HEK293T (cell line): ENCODE results near the gene SLC6A19.

Experiments used
- CTCF ChIA-PET: fragments of 350-600 bp; formaldehyde crosslinking; extraction: SDS; loops from one replicate; lab custom pipeline; 2021; ENCODE audit warnings: antibody characterized with exemption, inconsistent platforms; lab: Yijun Ruan, JAX
- POLR2A ChIA-PET: fragments of 350-600 bp; formaldehyde crosslinking; extraction: SDS; loops from one replicate; lab custom pipeline; 2020; ENCODE audit warnings: antibody characterized with exemption, inconsistent platforms; lab: Yijun Ruan, JAX
- DNase-seq: peaks from one replicate; pipeline ENCODE4 v3.0.0; 2012; ENCODE audit warnings: mixed read lengths; ENCODE audit errors: extremely low spot score
- ARNT ChIP-seq: fragments of 450-650 bp; IDR thresholded peaks from 2 replicates; pipeline ENCODE4 v1.6.1; 2017; ENCODE audit warnings: mild to moderate bottlenecking
- BHLHE40 ChIP-seq: fragments of 450-650 bp; IDR thresholded peaks from 2 replicates; pipeline ENCODE4 v1.6.1; 2016; ENCODE audit warnings: mild to moderate bottlenecking, moderate library complexity, borderline replicate concordance
- CTBP1 ChIP-seq: fragments of 450-650 bp; IDR thresholded peaks from 2 replicates; pipeline ENCODE4 v1.6.1; 2016; ENCODE audit warnings: borderline replicate concordance
- ELF4 ChIP-seq: fragments of 450-650 bp; IDR thresholded peaks from 2 replicates; pipeline ENCODE4 v1.6.1; 2017; ENCODE audit warnings: antibody characterized with exemption
- FOXA1 ChIP-seq: fragments of 450-650 bp; IDR thresholded peaks from 2 replicates; pipeline ENCODE4 v1.6.1; 2016; ENCODE audit warnings: mild to moderate bottlenecking
- FOXK2 ChIP-seq: fragments of 450-650 bp; IDR thresholded peaks from 2 replicates; pipeline ENCODE4 v1.6.1; 2016; ENCODE audit warnings: mild to moderate bottlenecking
- FOXM1 ChIP-seq: fragments of 450-650 bp; IDR thresholded peaks from 2 replicates; pipeline ENCODE4 v1.6.1; 2017; ENCODE audit warnings: mild to moderate bottlenecking, borderline replicate concordance
- HDGF ChIP-seq: fragments of 450-650 bp; IDR thresholded peaks from 2 replicates; pipeline ENCODE4 v1.6.1; 2017; ENCODE audit warnings: antibody characterized with exemption, borderline replicate concordance
- L3MBTL2 ChIP-seq: fragments of 450-650 bp; conservative IDR thresholded peaks from 2 replicates; pipeline ENCODE4 v1.6.1; 2016; ENCODE audit warnings: mild to moderate bottlenecking
- LEF1 ChIP-seq: fragments of 450-650 bp; IDR thresholded peaks from 2 replicates; pipeline ENCODE4 v1.6.1; 2017; ENCODE audit warnings: mild to moderate bottlenecking, borderline replicate concordance
- NFRKB ChIP-seq: fragments of 450-650 bp; IDR thresholded peaks from 2 replicates; pipeline ENCODE4 v1.6.1; 2016; ENCODE audit warnings: mild to moderate bottlenecking, moderate library complexity
- PKNOX1 ChIP-seq: fragments of 450-650 bp; IDR thresholded peaks from 2 replicates; pipeline ENCODE4 v1.6.1; 2016
- SP1 ChIP-seq: fragments of 450-650 bp; IDR thresholded peaks from 2 replicates; pipeline ENCODE4 v1.6.1; 2017
- SUZ12 ChIP-seq: fragments of 450-650 bp; IDR thresholded peaks from 2 replicates; pipeline ENCODE4 v1.6.1; 2016; ENCODE audit warnings: mild to moderate bottlenecking
- TARDBP ChIP-seq: fragments of 450-650 bp; IDR thresholded peaks from 2 replicates; pipeline ENCODE4 v1.6.1; 2016
- ZNF384 ChIP-seq: fragments of 450-650 bp; IDR thresholded peaks from 2 replicates; pipeline ENCODE4 v1.6.1; 2016

SLC6A19 gene

GRCh38 chr5:1251678-1252580 is 50.5 kb downstream of the SLC6A19 start:
- CTCF ChIA-PET = no interaction called here
- POLR2A ChIA-PET = no interaction called here
- TF ChIP-seq SP1 (no peak), TARDBP (no peak), ZNF384 (no peak), ELF4 (no peak), FOXA1 (no peak)
- DNase-seq = no peak

- ChIA-PET POLR2A (no interaction called here), CTCF (no interaction called here)
- TF ChIP-seq HDGF (no peak), PKNOX1 (no peak), SUZ12 (no peak), SP1 (no peak), LEF1 (no peak), ZNF384 (no peak)
- no peak for DNase-seq
Measured at GRCh38 chr5:1252681-1253080, 51.3 kb downstream of the SLC6A19 start.

GRCh38 chr5:1253456-1254105 is 52.2 kb downstream of the SLC6A19 start:
- DNase-seq = no peak
- ChIA-PET POLR2A (no interaction called here), CTCF (no interaction called here)
- no peak for TF ChIP-seq ZNF384
- TF ChIP-seq SUZ12 = no peak

- POLR2A ChIA-PET = no interaction called here
- no peak for DNase-seq
- no peak for TF ChIP-seq NFRKB
- no peak for TF ChIP-seq FOXA1
- no peak for TF ChIP-seq SUZ12
- no peak for TF ChIP-seq FOXK2
- no peak for TF ChIP-seq ARNT
- TF ChIP-seq FOXM1 = no peak
- TF ChIP-seq TARDBP = no peak
- TF ChIP-seq LEF1 = no peak
- no peak for TF ChIP-seq ELF4
- no peak for TF ChIP-seq HDGF
- no peak for TF ChIP-seq SP1
- TF ChIP-seq ZNF384 = no peak
- no peak for TF ChIP-seq PKNOX1
- no peak for TF ChIP-seq CTBP1
- TF ChIP-seq BHLHE40 = no peak
- no peak for TF ChIP-seq L3MBTL2
- CTCF ChIA-PET = no interaction called here
Measured at GRCh38 chr5:1254196-1254595, 52.8 kb downstream of the SLC6A19 start.

- no peak for DNase-seq
- ChIA-PET POLR2A (no interaction called here), CTCF (no interaction called here)
- TF ChIP-seq LEF1 = no peak
- TF ChIP-seq ELF4 = no peak
- TF ChIP-seq FOXM1 = no peak
- no peak for TF ChIP-seq CTBP1
- no peak for TF ChIP-seq BHLHE40
- no peak for TF ChIP-seq NFRKB
- no peak for TF ChIP-seq TARDBP
- TF ChIP-seq ZNF384 = no peak
- no peak for TF ChIP-seq L3MBTL2
- no peak for TF ChIP-seq PKNOX1
Measured at GRCh38 chr5:1255081-1255561, 53.7 kb downstream of the SLC6A19 start.

- no peak for TF ChIP-seq ZNF384
- no peak for TF ChIP-seq L3MBTL2
- TF ChIP-seq HDGF = no peak
- no peak for TF ChIP-seq BHLHE40
- TF ChIP-seq CTBP1 = no peak
- no peak for TF ChIP-seq ELF4
- no peak for TF ChIP-seq FOXK2
- TF ChIP-seq ARNT = no peak
- no peak for TF ChIP-seq PKNOX1
- TF ChIP-seq SUZ12 = no peak
- no peak for TF ChIP-seq NFRKB
- TF ChIP-seq SP1 = no peak
- no peak for TF ChIP-seq TARDBP
- no peak for TF ChIP-seq LEF1
- no peak for TF ChIP-seq FOXA1
- no peak for TF ChIP-seq FOXM1
- ChIA-PET POLR2A (no interaction called here), CTCF (no interaction called here)
- DNase-seq = no peak
Measured at GRCh38 chr5:1256776-1257175, 55.4 kb downstream of the SLC6A19 start.
